ENCODE measurements around the gene PPP2R1B. TPM values are rescaled to one million over a fixed set of nuclear protein-coding genes. Genes with fewer than 3 reads are reported as not detected.
A peak's percentile ranks its signal among the peaks of the same experiment; 100 is the strongest.

Gene PPP2R1B
- total and polyA plus RNA-seq, 2 donors (not counting 3 experiments of a cell fraction or from before 2014, with no cell fraction given) = 18.0 to 50.8 TPM

GRCh38 chr11:111729071-111729830 is 36.9 kb downstream of the PPP2R1B start:
- BruUV-seq (replicated peaks) = no TSS peak
- Histone ChIP-seq H3K79me2 (ENCODE audit: control insufficient read depth, insufficient read depth, low read length) (no peaks in the 10 kb centered on the region), H4K20me1 (replicated peaks; ENCODE audit: control insufficient read depth, extremely low read depth, insufficient read depth, low read length) (no peaks in the 10 kb centered on the region), H2AFZ (ENCODE audit: low read depth, low read length) (no peak overlapping the region), H3K4me1 (ENCODE audit: control insufficient read depth, extremely low read depth, insufficient read depth, low read length) (peaks cover 29% of the 10 kb centered on the region), H3K27me3 (ENCODE audit: control insufficient read depth in 2 of 2, insufficient read depth in 2 of 2, low read length in 2 of 2) (no peaks in the 10 kb centered on the region), H3K9ac (replicated peaks; ENCODE audit: extremely low read depth, insufficient read depth, low read length) (no peak overlapping the region), H3K36me3 (ENCODE audit: control insufficient read depth in 2 of 2, extremely low read depth in 1 of 2, insufficient read depth in 2 of 2, low read length in 2 of 2) (peaks cover 0 to 6% of the 10 kb centered on the region in 2 experiments), H3K9me3 (replicated peaks; ENCODE audit: control insufficient read depth, insufficient read depth, low read length) (no peaks in the 10 kb centered on the region), H3K4me2 (ENCODE audit: insufficient read depth, low read length) (no peak overlapping the region), H3K9me1 (replicated peaks; ENCODE audit: control insufficient read depth, extremely low read depth, insufficient read depth, low read length) (no peaks in the 10 kb centered on the region), H3K4me3 (replicated peaks in 1 of 3; ENCODE audit: insufficient read depth in 1 of 3, low read depth in 1 of 3, low read length in 3 of 3) (no peak overlapping the region), H3K27ac (ENCODE audit: insufficient read depth, low read depth, low read length) (no peak overlapping the region)
- intact Hi-C loops (cut with micrococcal nuclease) = no loop called here
- DNase-seq (ENCODE audit: low read depth, low spot score) (peak; percentile 78), FAIRE-seq (no peak)
- POLR2A ChIA-PET = no interaction called here
- dilution Hi-C loops (cut with MboI; ENCODE audit: extremely low pct_ligation_motif_present, low sequenced_read_pairs) = no loop called here
- CTCF ChIA-PET = interaction anchor here (1.0 to 2.8 kb wide), 5 partner anchors 8 to 125 kb away, joined by 3 to 13 read pairs (median 4); no protein-coding TSS in a partner anchor
- TF ChIP-seq EZH2 (IDR thresholded peaks at IDR 0.05; ENCODE audit: borderline replicate concordance, low read depth, low read length, severe bottlenecking) = no peak
- TF ChIP-seq JUN (IDR thresholded peaks at IDR 0.05; ENCODE audit: borderline replicate concordance, insufficient read depth, insufficient read length, low read depth) = no peak
- TF ChIP-seq FOS (IDR thresholded peaks at IDR 0.05; ENCODE audit: borderline replicate concordance, insufficient read depth, low read length) = no peak

- no peaks in the 10 kb centered on the region for H3K79me2 ChIP-seq (ENCODE audit: control insufficient read depth, insufficient read depth, low read length)
- FAIRE-seq (no peak), DNase-seq (ENCODE audit: low read depth, low spot score) (no peak)
- no peak overlapping the region for H3K4me2 ChIP-seq (ENCODE audit: insufficient read depth, low read length)
- POLR2A ChIA-PET = no interaction called here
- H3K27ac ChIP-seq (ENCODE audit: insufficient read depth, low read depth, low read length) = no peak overlapping the region
- H2AFZ ChIP-seq (ENCODE audit: low read depth, low read length) = no peak overlapping the region
- H3K9me1 ChIP-seq (replicated peaks; ENCODE audit: control insufficient read depth, extremely low read depth, insufficient read depth, low read length) = no peaks in the 10 kb centered on the region
- no peaks in the 10 kb centered on the region for H3K27me3 ChIP-seq (ENCODE audit: control insufficient read depth in 2 of 2, insufficient read depth in 2 of 2, low read length in 2 of 2)
- no peak for TF ChIP-seq MYC (IDR thresholded peaks at IDR 0.05; ENCODE audit: low read depth, low read length)
- no peak for TF ChIP-seq FOS (IDR thresholded peaks at IDR 0.05; ENCODE audit: borderline replicate concordance, insufficient read depth, low read length)
- BruUV-seq (replicated peaks) = no TSS peak
- peaks cover 0 to 21% of the 10 kb centered on the region in 2 experiments for H3K36me3 ChIP-seq (ENCODE audit: control insufficient read depth in 2 of 2, extremely low read depth in 1 of 2, insufficient read depth in 2 of 2, low read length in 2 of 2)
- H4K20me1 ChIP-seq (replicated peaks; ENCODE audit: control insufficient read depth, extremely low read depth, insufficient read depth, low read length) = no peaks in the 10 kb centered on the region
- no peaks in the 10 kb centered on the region for H3K9me3 ChIP-seq (replicated peaks; ENCODE audit: control insufficient read depth, insufficient read depth, low read length)
- no peak overlapping the region for H3K4me3 ChIP-seq (replicated peaks in 1 of 3; ENCODE audit: insufficient read depth in 1 of 3, low read depth in 1 of 3, low read length in 3 of 3)
- CTCF ChIA-PET = interaction anchor here (2.8 kb wide), 1 partner anchor 49 kb away, joined by 13 read pairs; no protein-coding TSS in a partner anchor
- H3K9ac ChIP-seq (replicated peaks; ENCODE audit: extremely low read depth, insufficient read depth, low read length) = no peak overlapping the region
- dilution Hi-C loops (cut with MboI; ENCODE audit: extremely low pct_ligation_motif_present, low sequenced_read_pairs) = no loop called here
- intact Hi-C loops (cut with micrococcal nuclease) = no loop called here
- peaks cover 11% of the 10 kb centered on the region for H3K4me1 ChIP-seq (ENCODE audit: control insufficient read depth, extremely low read depth, insufficient read depth, low read length)
These were observed 38.8 kb downstream of the PPP2R1B start for GRCh38 chr11:111727431-111727830.
